K562 (cell line): ENCODE measurements around the gene DNMBP. TPM values are rescaled to one million over a fixed set of nuclear protein-coding genes. Genes with fewer than 3 reads are reported as not detected.
A peak's percentile ranks its signal among the peaks of the same experiment; 100 is the strongest.

Experiments used
- ATAC-seq: fragments of 200-7000 bp; cut with Tn5 transposase; 3 replicates; pipeline ENCODE4 v1.9.1; 2020; ENCODE audit warnings: moderate library complexity
- BruUV-seq: library from RNA; stranded (reverse); fragments of 400-500 nt; replicated peaks from 2 replicates; lab custom pipeline; 2021; lab: Mats Ljungman, UMichigan
- CTCF ChIA-PET: fragments of 300-600 bp; formaldehyde crosslinking; extraction: SDS; loops from one replicate; lab custom pipeline; 2021; ENCODE audit warnings: low intra/inter-chr PET ratio; lab: Yijun Ruan, JAX
- POLR2A ChIA-PET: fragments of 300-600, 350-650 bp; sonication (Branson Sonifier 250); formaldehyde crosslinking; extraction: SDS; loops from one replicate; lab custom pipeline; 2021; ENCODE audit warnings: antibody characterized with exemption, inconsistent platforms; lab: Yijun Ruan, JAX
- DNase-seq, 4 experiments: peaks; one replicate each; pipeline versions ENCODE4 v3.0.0 to v3.0.0-alpha.2; 2011 to 2018; ENCODE audit warnings: low spot score in 3 of 4, mixed read lengths in 3 of 4; ENCODE audit errors: extremely low read depth in 1 of 4
- FAIRE-seq: peaks from 2 replicates; lab custom pipeline; 2011; peaks lifted over from hg19 to GRCh38; lab: Jason Lieb, UNC
- H2AFZ ChIP-seq: 2 replicates; pipeline ENCODE4 v1.6.0; 2011; ENCODE audit warnings: low read depth, low read length, control low read depth, inconsistent platforms
- H3K27ac ChIP-seq: fragments of 200-600 bp; 3 replicates; pipeline ENCODE4 v1.8.0; 2011; ENCODE audit warnings: low read depth, mild to moderate bottlenecking, control low read depth, inconsistent platforms, low read length, moderate library complexity, mixed read lengths; ENCODE audit errors: extremely low read depth
- H3K27me3 ChIP-seq, 2 experiments: fragments of 300-600 bp in 1 of 2; 2 replicates in 1 of 2; 3 replicates in 1 of 2; pipeline versions ENCODE4 v1.6.0 to v1.8.0; 2011; ENCODE audit warnings: inconsistent platforms in 2 of 2, low read length in 2 of 2, mild to moderate bottlenecking in 1 of 2, mixed read lengths in 1 of 2, moderate library complexity in 1 of 2; ENCODE audit not compliant: control insufficient read depth in 2 of 2, insufficient read depth in 2 of 2
- H3K36me3 ChIP-seq: fragments of 300-600 bp; 3 replicates; pipeline ENCODE4 v1.8.0; 2011; ENCODE audit warnings: mild to moderate bottlenecking, low read length, inconsistent platforms; ENCODE audit not compliant: control insufficient read depth, insufficient read depth
- H3K4me1 ChIP-seq, 2 experiments: fragments of 200-600 bp in 1 of 2; replicated peaks in 1 of 2; 2 replicates in 1 of 2; 3 replicates in 1 of 2; pipeline versions ENCODE4 v1.5.1 to v1.8.0; 2011; ENCODE audit warnings: inconsistent platforms in 2 of 2, low read length in 2 of 2, mild to moderate bottlenecking in 1 of 2, mixed read lengths in 1 of 2, moderate library complexity in 1 of 2; ENCODE audit not compliant: control insufficient read depth in 2 of 2, insufficient read depth in 2 of 2
- H3K4me2 ChIP-seq: 2 replicates; pipeline ENCODE4 v1.6.1; 2011; ENCODE audit warnings: low read length, control low read depth, inconsistent platforms, mixed read lengths; ENCODE audit not compliant: insufficient read depth
- H3K4me3 ChIP-seq: fragments of 200-600 bp; sonication (generic), shearing (Covaris generic); 2 replicates; pipeline ENCODE4 v1.5.1; 2016; ENCODE audit warnings: control low read depth, inconsistent platforms
- H3K79me2 ChIP-seq: fragments of 200-600 bp; 3 replicates; pipeline ENCODE4 v1.8.0; 2011; ENCODE audit warnings: low read length, inconsistent platforms; ENCODE audit not compliant: control insufficient read depth, insufficient read depth
- H3K9ac ChIP-seq, 2 experiments: 2 replicates each; pipeline versions ENCODE4 v1.6.0 to v1.6.1; 2011; ENCODE audit warnings: low read depth in 2 of 2, low read length in 2 of 2, control low read depth in 1 of 2, inconsistent platforms in 1 of 2, mild to moderate bottlenecking in 1 of 2, mixed read lengths in 1 of 2; ENCODE audit not compliant: insufficient read depth in 1 of 2
- H3K9me1 ChIP-seq: one replicate; pipeline ENCODE4 v1.6.0; 2011; ENCODE audit warnings: inconsistent platforms, mild to moderate bottlenecking, low read length, moderate library complexity; ENCODE audit not compliant: control insufficient read depth, insufficient read depth
- H3K9me3 ChIP-seq: replicated peaks from 2 replicates; pipeline ENCODE4 v1.5.1; 2011; ENCODE audit warnings: low read depth, low read length, inconsistent platforms; ENCODE audit not compliant: control insufficient read depth, insufficient read depth
- H4K20me1 ChIP-seq: replicated peaks from 2 replicates; pipeline ENCODE4 v1.6.1; 2011; ENCODE audit warnings: low read length, inconsistent platforms, mixed read lengths; ENCODE audit not compliant: control insufficient read depth, insufficient read depth
- PKNOX1 ChIP-seq: fragments of 450-650 bp; IDR thresholded peaks from 2 replicates; pipeline ENCODE4 v1.6.1; 2016
- RNF219 ChIP-seq: fragments of 250-450 bp; sonication (Bioruptor Pico); IDR thresholded peaks from 2 replicates; pipeline ENCODE4 v1.5.0; 2022; ENCODE audit warnings: mild to moderate bottlenecking
- SRF ChIP-seq, 2 experiments: fragments of 250-450, 450-650 bp in 1 of 2; sonication (Bioruptor Pico) in 1 of 2; sonication (generic) in 1 of 2; formaldehyde crosslinking; IDR thresholded peaks; 2 replicates each; pipeline versions ENCODE4 v1.5.0 to v1.5.1; 2020 to 2022; ENCODE audit warnings: mild to moderate bottlenecking in 1 of 2, missing genetic modification reagents in 1 of 2
- WGBS: fragments of 100-300 bp; shearing (Covaris generic); methylation state at CpG from one replicate; pipeline ENCODE4 v1.1.6; 2016; ENCODE audit warnings: low coverage, mixed read lengths; ENCODE audit not compliant: insufficient coverage; ENCODE audit errors: missing lambda C conversion rate; 5-methylcytosine and 5-hydroxymethylcytosine counted together
- in situ Hi-C: fragments of 300-500 bp; cut with MboI; formaldehyde crosslinking; loops from 4 replicates; pipeline ENCODE4 v1.15.0; 2018; ENCODE audit warnings: inconsistent platforms, mixed read lengths
- intact Hi-C: fragments of 100-400 bp; cut with micrococcal nuclease; formaldehyde crosslinking; loops from 2 replicates; pipeline ENCODE4 v1.14.2; 2022
- polyA plus RNA-seq, 8 experiments: library from polyadenylated mRNA; depleted of rRNA in 4 of 8; stranded (reverse) in 5 of 8; unstranded in 3 of 8; fragments of >200 nt; fragmentation: Nextera tagmentation in 2 of 8; fragmentation: Illumina TruSeq in 1 of 8; extraction: Ambion mirVana in 2 of 8; extraction: Trizol in 1 of 8; gene quantifications; 2 replicates each; pipeline versions ENCODE4 v1.2.1 to v1.2.3, GENCODE V29; 2011 to 2014; ENCODE audit warnings: inconsistent platforms in 1 of 8, missing spikeins in 1 of 8
- total RNA-seq, 7 experiments: library from RNA; depleted of rRNA in 6 of 7; stranded (reverse); fragments of >200 nt in 6 of 7; fragmentation: Illumina TruSeq in 2 of 7; extraction: Trizol in 2 of 7; gene quantifications; 2 replicates each; pipeline versions ENCODE4 v1.2.1 to v1.2.3, GENCODE V29; 2011 to 2021; ENCODE audit warnings: low replicate concordance in 1 of 7

DNMBP gene
- total and polyA plus RNA-seq, 9 of the 15 experiments (the other 6 are each of a cell fraction or from before 2014, with no cell fraction given), result 0.83 to 3.7 (median 2.2) TPM

- WGBS, result 0% methylated on average over 1 of the region's 1 CpG
These were observed 11.6 kb upstream of the DNMBP start for GRCh38 chr10:100021322-100021721.

More at GRCh38 chr10:100021322-100021721, 11.6 kb upstream of the DNMBP start:
- ChIA-PET POLR2A (interaction anchor here (0.8 kb wide), 1 partner anchor 13 kb away, joined by 3 read pairs; no protein-coding TSS in a partner anchor), CTCF (no interaction called here)
- no peak overlapping the region for H2AFZ ChIP-seq
- FAIRE-seq (no peak), ATAC-seq (no peak), DNase-seq (no peak)
- H4K20me1 ChIP-seq, result no peaks in the 10 kb centered on the region
- H3K27me3 ChIP-seq, result peaks cover 2 to 20% of the 10 kb centered on the region in 2 experiments; a peak in 3 of 5 replicates
- H3K4me2 ChIP-seq, result no peak overlapping the region
- peaks cover 0 to 4% of the 10 kb centered on the region in 2 experiments; a peak in 2 of 5 replicates for H3K4me1 ChIP-seq
- intact Hi-C loops, result no loop called here
- no peak overlapping the region for H3K4me3 ChIP-seq
- BruUV-seq, result no TSS peak
- TF ChIP-seq SRF (CRISPR knock-in tag; IDR thresholded peaks at IDR 0.05), result peak in 1 of 2 experiments; percentile 59; a peak in 1 of 4 replicates
- TF ChIP-seq PKNOX1, result peak; percentile 68
- TF ChIP-seq RNF219, result no peak
- H3K9ac ChIP-seq, result no peak overlapping the region
- no peaks in the 10 kb centered on the region for H3K79me2 ChIP-seq
- H3K27ac ChIP-seq, result no peak overlapping the region
- H3K9me1 ChIP-seq, result no peaks in the 10 kb centered on the region
- no peaks in the 10 kb centered on the region for H3K9me3 ChIP-seq
- H3K36me3 ChIP-seq, result no peaks in the 10 kb centered on the region
- in situ Hi-C loops, result no loop called here
